GM19463 (cell line): ENCODE results near the gene CRELD1.
A peak's percentile ranks its signal among the peaks of the same experiment; 100 is the strongest.
"Not testable (repeated sequence)": the region's sequence is repeated elsewhere in the genome, so short reads cannot be mapped to it uniquely, and the experiment has no call there.

Experiments
- ATAC-seq: cut with Tn5 transposase; IDR thresholded peaks from one replicate; pipeline ENCODE4 v1.9.1; 2021; ENCODE audit warnings: mild to moderate bottlenecking, moderate library complexity; ENCODE audit not compliant: unreplicated experiment

Gene CRELD1

DNA sequence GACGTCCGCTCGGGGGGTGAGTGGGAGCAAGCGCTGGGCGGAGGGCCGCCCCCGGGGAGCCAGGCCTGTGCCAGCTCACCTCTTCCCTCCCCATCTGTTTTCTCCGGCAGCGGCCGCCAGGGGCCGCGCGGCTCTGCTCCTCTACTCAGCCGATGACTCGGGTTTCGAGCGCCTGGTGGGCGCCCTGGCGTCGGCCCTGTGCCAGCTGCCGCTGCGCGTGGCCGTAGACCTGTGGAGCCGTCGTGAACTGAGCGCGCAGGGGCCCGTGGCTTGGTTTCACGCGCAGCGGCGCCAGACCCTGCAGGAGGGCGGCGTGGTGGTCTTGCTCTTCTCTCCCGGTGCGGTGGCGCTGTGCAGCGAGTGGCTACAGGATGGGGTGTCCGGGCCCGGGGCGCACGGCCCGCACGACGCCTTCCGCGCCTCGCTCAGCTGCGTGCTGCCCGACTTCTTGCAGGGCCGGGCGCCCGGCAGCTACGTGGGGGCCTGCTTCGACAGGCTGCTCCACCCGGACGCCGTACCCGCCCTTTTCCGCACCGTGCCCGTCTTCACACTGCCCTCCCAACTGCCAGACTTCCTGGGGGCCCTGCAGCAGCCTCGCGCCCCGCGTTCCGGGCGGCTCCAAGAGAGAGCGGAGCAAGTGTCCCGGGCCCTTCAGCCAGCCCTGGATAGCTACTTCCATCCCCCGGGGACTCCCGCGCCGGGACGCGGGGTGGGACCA, 632 bp upstream of the CRELD1 start:
- ATAC-seq = peak; percentile 65

DNA sequence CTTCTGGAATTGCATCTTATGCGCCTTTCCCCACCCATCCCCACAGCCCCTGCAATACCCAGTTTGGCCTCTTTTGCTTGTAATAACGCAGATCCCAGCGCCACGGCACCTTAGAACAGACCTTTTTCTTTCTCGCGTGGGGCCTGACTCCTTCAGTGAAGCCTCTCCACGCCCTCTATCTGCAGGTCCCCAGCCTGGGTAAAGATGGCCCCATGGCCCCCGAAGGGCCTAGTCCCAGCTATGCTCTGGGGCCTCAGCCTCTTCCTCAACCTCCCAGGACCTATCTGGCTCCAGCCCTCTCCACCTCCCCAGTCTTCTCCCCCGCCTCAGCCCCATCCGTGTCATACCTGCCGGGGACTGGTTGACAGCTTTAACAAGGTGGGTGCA, 594 bp downstream of the CRELD1 start:
- ATAC-seq = no peak

DNA sequence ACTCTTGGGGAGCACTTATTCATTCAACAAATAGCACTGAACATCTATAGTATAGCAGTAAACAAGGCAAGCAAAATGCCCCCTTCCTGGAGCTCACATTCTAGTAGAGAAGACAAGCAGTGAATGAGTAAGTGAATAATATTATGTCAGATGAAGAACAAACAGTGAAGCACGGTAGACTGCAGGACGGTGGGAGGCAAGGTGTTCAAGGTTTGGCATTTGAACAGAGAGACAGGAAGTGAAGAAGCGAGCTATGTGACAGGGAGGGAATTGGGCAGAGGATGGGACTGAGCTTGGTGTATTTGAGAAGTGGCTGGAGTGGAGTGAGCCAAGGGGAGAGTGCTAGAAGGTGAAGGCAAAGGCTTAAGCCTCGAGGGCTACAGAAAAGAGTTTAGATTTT, 1.4 kb downstream of the CRELD1 start:
- ATAC-seq = no peak

- ATAC-seq = no peak
Measured at GRCh38 chr3:9935966-9936510, 2.4 kb downstream of the CRELD1 start.

DNA sequence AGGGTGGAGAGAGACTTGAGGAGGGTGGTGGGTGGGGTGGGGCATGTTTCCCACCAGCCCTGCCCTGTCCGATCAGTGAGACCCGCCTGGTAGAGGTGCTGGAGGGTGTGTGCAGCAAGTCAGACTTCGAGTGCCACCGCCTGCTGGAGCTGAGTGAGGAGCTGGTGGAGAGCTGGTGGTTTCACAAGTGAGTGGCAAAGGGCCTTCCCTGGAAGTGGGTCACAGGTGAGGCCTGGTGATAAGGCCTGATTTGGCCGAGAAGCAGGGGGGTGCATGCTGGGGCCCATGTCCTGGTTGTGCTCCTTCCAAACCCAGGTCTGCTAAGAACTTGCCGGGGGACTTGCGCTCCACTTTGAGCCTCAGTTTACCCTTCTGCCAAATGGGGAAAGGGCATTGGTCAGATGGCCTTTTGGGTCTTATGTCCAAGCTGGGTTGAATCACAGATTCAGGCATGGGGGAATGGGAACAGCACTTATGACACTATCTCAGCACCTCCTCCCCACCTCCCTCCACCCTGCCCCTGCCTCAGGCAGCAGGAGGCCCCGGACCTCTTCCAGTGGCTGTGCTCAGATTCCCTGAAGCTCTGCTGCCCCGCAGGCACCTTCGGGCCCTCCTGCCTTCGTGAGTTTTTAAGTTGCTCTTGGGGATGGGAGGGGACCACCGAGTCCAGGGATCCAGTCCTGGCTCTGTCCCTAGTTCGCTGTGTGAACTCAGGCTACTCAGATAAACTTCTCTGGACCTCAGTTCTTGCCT, 4.0 kb downstream of the CRELD1 start:
- no peak for ATAC-seq

GRCh38 chr3:9938966-9939365, 5.3 kb downstream of the CRELD1 start:
- no peak for ATAC-seq

DNA sequence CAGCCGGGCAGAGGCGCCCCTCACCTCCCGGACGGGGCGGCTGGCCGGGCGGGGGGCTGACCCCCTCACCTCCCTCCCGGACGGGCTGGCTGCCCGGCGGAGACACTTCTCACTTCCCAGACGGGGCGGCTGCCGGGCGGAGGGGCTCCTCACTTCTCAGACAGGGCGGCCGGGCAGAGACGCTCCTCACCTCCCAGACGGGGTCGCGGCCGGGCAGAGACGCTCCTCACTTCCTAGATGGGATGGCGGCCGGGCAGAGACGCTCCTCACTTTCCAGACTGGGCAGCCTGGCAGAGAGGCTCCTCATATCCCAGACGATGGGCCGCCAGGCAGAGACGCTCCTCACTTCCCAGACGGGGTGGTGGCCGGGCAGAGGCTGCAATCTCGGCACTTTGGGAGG, 6.3 kb downstream of the CRELD1 start:
- not testable (repeated sequence) for ATAC-seq

DNA sequence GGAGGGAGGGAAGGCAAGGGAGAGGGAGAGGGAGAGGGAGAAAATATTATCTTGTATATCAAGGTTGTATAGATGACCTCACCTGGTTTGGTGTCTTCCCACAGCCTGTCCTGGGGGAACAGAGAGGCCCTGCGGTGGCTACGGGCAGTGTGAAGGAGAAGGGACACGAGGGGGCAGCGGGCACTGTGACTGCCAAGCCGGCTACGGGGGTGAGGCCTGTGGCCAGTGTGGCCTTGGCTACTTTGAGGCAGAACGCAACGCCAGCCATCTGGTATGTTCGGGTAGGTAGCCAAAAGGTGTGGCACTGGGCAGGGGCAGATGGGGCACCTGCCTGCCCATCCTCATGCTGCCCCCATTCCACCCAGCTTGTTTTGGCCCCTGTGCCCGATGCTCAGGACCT, 7.1 kb downstream of the CRELD1 start:
- ATAC-seq = no peak

DNA sequence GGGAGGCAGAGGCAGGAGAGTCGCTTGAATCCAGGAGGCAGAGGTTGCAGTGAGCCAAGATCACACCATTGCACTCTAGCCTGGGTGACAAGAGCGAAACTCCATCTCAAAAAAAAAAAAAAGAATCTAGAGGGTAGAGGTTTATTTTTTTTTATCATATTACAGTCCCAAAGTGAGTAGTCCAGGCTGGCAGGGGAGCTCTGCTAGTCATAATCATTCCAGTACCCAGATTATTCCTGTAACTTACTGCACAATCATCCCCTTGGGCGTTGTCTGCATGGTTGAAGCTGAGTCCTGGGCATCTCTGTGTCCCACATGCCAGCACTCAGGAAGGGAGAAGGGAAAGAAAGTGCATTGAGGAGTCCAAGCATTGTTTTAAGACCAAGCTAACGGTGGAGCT, 8.5 kb downstream of the CRELD1 start:
- ATAC-seq = no peak

- no peak for ATAC-seq
Measured at GRCh38 chr3:9942934-9943690, 9.5 kb downstream of the CRELD1 start.

DNA sequence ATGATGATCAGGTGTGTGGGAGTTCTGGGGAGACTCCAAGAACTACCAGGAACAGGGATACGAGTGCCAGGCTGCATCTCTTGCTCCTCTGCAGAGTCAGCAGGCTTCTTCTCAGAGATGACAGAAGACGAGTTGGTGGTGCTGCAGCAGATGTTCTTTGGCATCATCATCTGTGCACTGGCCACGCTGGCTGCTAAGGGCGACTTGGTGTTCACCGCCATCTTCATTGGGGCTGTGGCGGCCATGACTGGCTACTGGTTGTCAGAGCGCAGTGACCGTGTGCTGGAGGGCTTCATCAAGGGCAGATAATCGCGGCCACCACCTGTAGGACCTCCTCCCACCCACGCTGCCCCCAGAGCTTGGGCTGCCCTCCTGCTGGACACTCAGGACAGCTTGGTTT, 10.6 kb downstream of the CRELD1 start:
- no peak for ATAC-seq

DNA sequence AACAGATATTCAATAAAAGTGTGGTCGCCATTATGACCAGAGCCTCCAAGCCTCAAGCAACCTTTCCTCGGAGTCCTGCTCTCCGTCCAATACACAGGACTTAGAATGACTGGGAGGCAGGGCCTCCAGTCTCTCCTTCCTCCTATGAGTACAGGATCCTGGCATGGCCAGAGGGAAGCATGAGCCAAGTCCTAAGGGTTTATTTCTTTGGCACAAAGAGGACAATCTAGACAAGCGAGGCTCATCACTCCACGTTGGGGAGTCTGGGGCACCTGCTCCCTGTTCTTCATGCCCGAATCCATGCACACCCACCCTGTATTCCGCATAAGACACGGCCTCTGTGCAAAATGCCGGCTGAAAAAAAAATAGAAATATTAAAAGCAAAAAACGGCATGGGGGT, 11.7 kb downstream of the CRELD1 start:
- no peak for ATAC-seq

GRCh38 chr3:9946112-9947024, 12.7 kb downstream of the CRELD1 start:
- ATAC-seq = no peak

- no peak for ATAC-seq
Measured at GRCh38 chr3:9947025-9947995, 13.7 kb downstream of the CRELD1 start.

- no peak for ATAC-seq
Measured at GRCh38 chr3:9948586-9948985, 15.0 kb downstream of the CRELD1 start.

- ATAC-seq = no peak
Measured at GRCh38 chr3:9949115-9949514, 15.5 kb downstream of the CRELD1 start.

- no peak for ATAC-seq
Measured at GRCh38 chr3:9949626-9950025, 16.0 kb downstream of the CRELD1 start.

GRCh38 chr3:9951126-9951525, 17.5 kb downstream of the CRELD1 start:
- peak; percentile 57 for ATAC-seq

GRCh38 chr3:9951598-9951961, 17.9 kb downstream of the CRELD1 start:
- peak; percentile 22 for ATAC-seq
